GM23248 (cell line): ENCODE data around the gene BCL2.

Experiments used
- EZH2 ChIP-seq: fragments of 200-600 bp; sonication (generic); IDR thresholded peaks from 2 replicates; pipeline ENCODE4 v1.6.1; 2018; ENCODE audit warnings: antibody characterized with exemption, mild to moderate bottlenecking; ENCODE audit not compliant: insufficient read depth, poor library complexity, severe bottlenecking
- EZH2phosphoT487 ChIP-seq: fragments of 200-600 bp; sonication (generic); IDR thresholded peaks from 2 replicates; pipeline ENCODE4 v1.6.1; 2018; ENCODE audit warnings: antibody characterized with exemption, moderate library complexity, mild to moderate bottlenecking, low read depth; ENCODE audit not compliant: insufficient read depth

- TF ChIP-seq EZH2phosphoT487 (no peak), EZH2 (no peak)
Measured at GRCh38 chr18:63298400-63299365, 20.9 kb downstream of the BCL2 start.
